ENCODE measurements around the gene PBXIP1. TPM values are rescaled to one million over a fixed set of nuclear protein-coding genes. Genes with fewer than 3 reads are reported as not detected.

The PBXIP1 gene
- total RNA-seq, 1 experiment from 2014 or later, result 21.6 TPM

DNA sequence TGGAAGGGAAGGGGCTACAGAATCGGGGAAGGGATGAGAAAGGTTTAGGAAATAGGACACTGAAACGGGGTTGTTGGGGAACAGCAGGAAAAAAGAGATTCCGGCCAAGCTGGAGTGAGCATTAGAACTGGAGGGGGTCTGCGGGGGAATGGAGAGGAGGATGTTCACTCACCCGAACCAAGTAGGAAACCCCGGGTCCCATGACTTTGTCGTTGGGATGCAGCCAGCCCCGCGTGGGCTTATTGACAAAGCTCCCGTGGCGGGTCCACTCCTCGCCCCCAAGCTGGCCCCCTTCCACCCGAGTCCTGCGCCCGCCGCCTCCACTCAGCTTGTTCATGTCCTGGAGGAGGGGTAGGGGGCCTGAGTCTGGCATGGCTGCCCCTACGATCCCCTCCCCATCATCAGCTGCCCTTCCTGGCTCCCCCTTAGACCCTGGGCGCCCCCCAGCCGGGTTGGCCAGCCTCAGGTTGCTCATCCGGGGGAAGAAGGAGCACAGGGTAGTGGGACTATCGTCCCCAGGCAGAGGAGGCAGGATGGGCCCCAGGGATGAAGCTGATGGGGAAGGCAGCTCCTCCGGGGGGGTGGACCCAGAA lies 14.1 kb upstream of the PBXIP1 start:
- H3K9me3 Mint-ChIP-seq, result no peaks in the 10 kb centered on the region
- H3K27ac ChIP-seq (ENCODE audit: insufficient read length, low read depth, low read length), result no peak overlapping the region

More for the DNA sequence above, 14.1 kb upstream of the PBXIP1 start:
- H3T11ph ChIP-seq (ENCODE audit: low read length), result no peak overlapping the region
- H2BK12ac ChIP-seq (ENCODE audit: insufficient read length, low read depth, low read length), result no peak overlapping the region
- peak overlapping the region; percentile 27 for H3K18ac ChIP-seq (ENCODE audit: insufficient read length, low read depth, low read length)
- no peak overlapping the region for H4K8ac ChIP-seq (replicated peaks; ENCODE audit: insufficient read length, low read depth, low read length)
- H3K23ac ChIP-seq (ENCODE audit: insufficient read length, low read depth, low read length), result no peak overlapping the region
- no peak overlapping the region for H2AK5ac ChIP-seq (ENCODE audit: insufficient read length, low read length)
- WGBS (ENCODE audit: extremely low coverage, insufficient read length, low lambda C conversion rate), result no CpG with 5 or more reads among the region's 22 CpGs
- peak overlapping the region; percentile 77 for H3K4me2 ChIP-seq (ENCODE audit: insufficient read depth, insufficient read length, low read length)
- H2BK120ac ChIP-seq (ENCODE audit: low read depth, low read length, poor library complexity, severe bottlenecking), result no peak overlapping the region
- H3K56ac ChIP-seq (ENCODE audit: insufficient read length, low read depth, low read length), result no peak overlapping the region
- H3K14ac ChIP-seq (ENCODE audit: insufficient read depth, low read length), result peak overlapping the region; percentile 54; the same call in 1 of the 2 replicates
- H3K4ac ChIP-seq (ENCODE audit: low read depth, low read length), result no peak overlapping the region
- peaks cover 10% of the 10 kb centered on the region; the same call in 1 of the 2 replicates for H3K79me2 ChIP-seq (ENCODE audit: insufficient read depth, low read length)
- H3K27me3 Mint-ChIP-seq (ENCODE audit: low read depth), result no peaks in the 10 kb centered on the region
- peaks cover 2% of the 10 kb centered on the region for H4K20me1 ChIP-seq (ENCODE audit: control insufficient read depth, insufficient read depth, insufficient read length)
- H3K4me3 Mint-ChIP-seq, result peak overlapping the region in 1 of 2 experiments; percentile 96; a peak in 4 of 5 replicates
- DNase-seq, result no peak
- H3K27me3 ChIP-seq (ENCODE audit: insufficient read depth, low read length), result no peaks in the 10 kb centered on the region
- no peak overlapping the region for H2AFZ ChIP-seq (ENCODE audit: low read length)
- H4K91ac ChIP-seq (ENCODE audit: insufficient read length, low read depth, low read length), result no peak overlapping the region
- no peak overlapping the region for H2BK5ac ChIP-seq (ENCODE audit: insufficient read length, low read length)
- H3K23me2 ChIP-seq (ENCODE audit: insufficient read length, low read depth, low read length, poor library complexity, severe bottlenecking), result peaks cover 31% of the 10 kb centered on the region
- no peak overlapping the region for H4K5ac ChIP-seq (ENCODE audit: insufficient read length, low read depth, low read length)
- TF ChIP-seq, protein P1, sequence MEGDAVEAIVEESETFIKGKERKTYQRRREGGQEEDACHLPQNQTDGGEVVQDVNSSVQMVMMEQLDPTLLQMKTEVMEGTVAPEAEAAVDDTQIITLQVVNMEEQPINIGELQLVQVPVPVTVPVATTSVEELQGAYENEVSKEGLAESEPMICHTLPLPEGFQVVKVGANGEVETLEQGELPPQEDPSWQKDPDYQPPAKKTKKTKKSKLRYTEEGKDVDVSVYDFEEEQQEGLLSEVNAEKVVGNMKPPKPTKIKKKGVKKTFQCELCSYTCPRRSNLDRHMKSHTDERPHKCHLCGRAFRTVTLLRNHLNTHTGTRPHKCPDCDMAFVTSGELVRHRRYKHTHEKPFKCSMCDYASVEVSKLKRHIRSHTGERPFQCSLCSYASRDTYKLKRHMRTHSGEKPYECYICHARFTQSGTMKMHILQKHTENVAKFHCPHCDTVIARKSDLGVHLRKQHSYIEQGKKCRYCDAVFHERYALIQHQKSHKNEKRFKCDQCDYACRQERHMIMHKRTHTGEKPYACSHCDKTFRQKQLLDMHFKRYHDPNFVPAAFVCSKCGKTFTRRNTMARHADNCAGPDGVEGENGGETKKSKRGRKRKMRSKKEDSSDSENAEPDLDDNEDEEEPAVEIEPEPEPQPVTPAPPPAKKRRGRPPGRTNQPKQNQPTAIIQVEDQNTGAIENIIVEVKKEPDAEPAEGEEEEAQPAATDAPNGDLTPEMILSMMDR (conservative IDR thresholded peaks at IDR 0.05), result no peak
- peaks cover 7% of the 10 kb centered on the region for H3K79me1 ChIP-seq (ENCODE audit: insufficient read depth, low read depth, low read length, poor library complexity, severe bottlenecking)
- peak overlapping the region; percentile 33 to 95 (median 50); a peak in 6 of 7 replicates for H3K27ac Mint-ChIP-seq
- no peak overlapping the region for H2BK15ac ChIP-seq (ENCODE audit: low read depth, low read length)
- peaks cover 4% of the 10 kb centered on the region; the same call in 1 of the 2 replicates for H3K4me1 ChIP-seq (ENCODE audit: insufficient read depth, low read length)
- H2BK20ac ChIP-seq (ENCODE audit: low read depth, low read length, poor library complexity, severe bottlenecking), result no peak overlapping the region
- peaks cover 29 to 44% (median 36%) of the 10 kb centered on the region in 3 experiments for H3K36me3 Mint-ChIP-seq (ENCODE audit: insufficient read depth in 1 of 3, low read depth in 3 of 3)
- peak overlapping the region; percentile 59 for H3K9ac ChIP-seq (ENCODE audit: extremely low read depth, insufficient read length, low read length)
- no peaks in the 10 kb centered on the region for H3K9me3 ChIP-seq (ENCODE audit: control insufficient read depth, low read depth, low read length)
- peaks cover 40 to 43% of the 10 kb centered on the region in 2 experiments for H3K4me1 Mint-ChIP-seq

All from H9 (cell line).